Astrocyte of the hippocampus (primary cell): ENCODE measurements around the gene HAPLN2.
"Not testable (repeated sequence)": the region's sequence is repeated elsewhere in the genome, so short reads cannot be mapped to it uniquely, and the experiment has no call there.

Source experiments
- DNase-seq: peaks from one replicate; pipeline ENCODE4 v3.0.0; 2011; ENCODE audit warnings: low read depth, low spot score

The HAPLN2 gene

GRCh38 chr1:156618853-156619581 lies at the start of gene HAPLN2:
Gene HAPLN2 (plus strand): TSS chr1:156619415. CDS start chr1:156623491, 4,076 bp downstream.
- peak; percentile 32 for DNase-seq

- DNase-seq: peak; percentile 82
Measured at GRCh38 chr1:156571261-156571852, 47.9 kb upstream of the HAPLN2 start.

- peak; percentile 92 for DNase-seq
Measured at GRCh38 chr1:156571919-156572662, 47.1 kb upstream of the HAPLN2 start, which contains the start of gene IQGAP3. Gene IQGAP3 (minus strand): TSS chr1:156572565. CDS start chr1:156572529, 36 bp downstream.

- no peak for DNase-seq
Measured at GRCh38 chr1:156572663-156573018, 46.6 kb upstream of the HAPLN2 start.

GRCh38 chr1:156574039-156574633 lies 45.1 kb upstream of the HAPLN2 start:
- no peak for DNase-seq

- no peak for DNase-seq
Measured at GRCh38 chr1:156577550-156577949, 41.7 kb upstream of the HAPLN2 start.

- DNase-seq: no peak
Measured at GRCh38 chr1:156578055-156578454, 41.2 kb upstream of the HAPLN2 start.

GRCh38 chr1:156579472-156579871 lies 39.7 kb upstream of the HAPLN2 start, which contains the start of gene TTC24:
Gene TTC24 (plus strand): TSS chr1:156579723. CDS start chr1:156581365, 1,642 bp downstream.
- no peak for DNase-seq

- DNase-seq: no peak
Measured at GRCh38 chr1:156581661-156582387, 37.4 kb upstream of the HAPLN2 start.

- no peak for DNase-seq
Measured at GRCh38 chr1:156582388-156583017, 36.7 kb upstream of the HAPLN2 start.

GRCh38 chr1:156583821-156584622 lies 35.2 kb upstream of the HAPLN2 start:
- DNase-seq: peak; percentile 89

- no peak for DNase-seq
Measured at GRCh38 chr1:156584813-156585212, 34.4 kb upstream of the HAPLN2 start.

- no peak for DNase-seq
Measured at GRCh38 chr1:156586323-156586722, 32.9 kb upstream of the HAPLN2 start.

GRCh38 chr1:156586892-156587477 lies 32.2 kb upstream of the HAPLN2 start:
- DNase-seq: no peak

GRCh38 chr1:156587927-156588326 lies 31.3 kb upstream of the HAPLN2 start:
- DNase-seq: not testable (repeated sequence)

- DNase-seq: no peak
Measured at GRCh38 chr1:156589546-156589945, 29.7 kb upstream of the HAPLN2 start.

- no peak for DNase-seq
Measured at GRCh38 chr1:156590326-156591180, 28.7 kb upstream of the HAPLN2 start.

- DNase-seq: no peak
Measured at GRCh38 chr1:156591181-156591431, 28.1 kb upstream of the HAPLN2 start.
